ENCODE results near the gene SKIC3.
A peak's percentile ranks its signal among the peaks of the same experiment; 100 is the strongest.

Gene SKIC3

GRCh38 chr5:95554647-95555548 lies at the start of gene SKIC3, which contains the start of gene ARSK:
SKIC3 (minus strand) TSS chr5:95554977; CDS start chr5:95547150, 7,827 bp downstream.
ARSK (plus strand) TSS chr5:95555101; CDS start chr5:95555279, 178 bp downstream.
- Histone ChIP-seq H3K36me3 (peaks cover 13% of the 10 kb centered on the region), H3K4me3 (ENCODE audit: low read depth, low read length) (peak within 1 kb of the TSS; percentile 82), H3K9me3 (ENCODE audit: severe bottlenecking) (no peaks in the 10 kb centered on the region), H3K27me3 (ENCODE audit: insufficient read depth, low read depth, severe bottlenecking) (no peaks in the 10 kb centered on the region), H3K27ac (peak within 1 kb of the TSS; percentile 82)
- peak; percentile 95 for DNase-seq
- TF ChIP-seq CTCF (IDR thresholded peaks at IDR 0.05; ENCODE audit: low read depth, low read length): peak; percentile 41

GRCh38 chr5:95600557-95600956 lies 45.8 kb upstream of the SKIC3 start:
- no peak for TF ChIP-seq CTCF (IDR thresholded peaks at IDR 0.05; ENCODE audit: low read depth, low read length)
- no peaks in the 10 kb centered on the region for H3K9me3 ChIP-seq (ENCODE audit: severe bottlenecking)
- no peaks in the 10 kb centered on the region for H3K27me3 ChIP-seq (ENCODE audit: insufficient read depth, low read depth, severe bottlenecking)
- H3K4me3 ChIP-seq (ENCODE audit: low read depth, low read length): no peak overlapping the region
- DNase-seq: no peak
- H3K36me3 ChIP-seq: peaks cover 7% of the 10 kb centered on the region; the same call in 1 of the 2 replicates
- no peak overlapping the region for H3K27ac ChIP-seq

GRCh38 chr5:95599252-95599651 lies 44.5 kb upstream of the SKIC3 start:
- H3K9me3 ChIP-seq (ENCODE audit: severe bottlenecking): no peaks in the 10 kb centered on the region
- no peaks in the 10 kb centered on the region for H3K27me3 ChIP-seq (ENCODE audit: insufficient read depth, low read depth, severe bottlenecking)
- DNase-seq: no peak
- H3K36me3 ChIP-seq: peaks cover 7% of the 10 kb centered on the region
- no peak overlapping the region for H3K4me3 ChIP-seq (ENCODE audit: low read depth, low read length)
- TF ChIP-seq CTCF (IDR thresholded peaks at IDR 0.05; ENCODE audit: low read depth, low read length): no peak
- no peak overlapping the region for H3K27ac ChIP-seq

- H3K4me3 ChIP-seq (ENCODE audit: low read depth, low read length): no peak overlapping the region
- no peak overlapping the region for H3K27ac ChIP-seq
- H3K36me3 ChIP-seq: no peaks in the 10 kb centered on the region; the same call in 1 of the 2 replicates
- no peak for DNase-seq
- no peaks in the 10 kb centered on the region for H3K27me3 ChIP-seq (ENCODE audit: insufficient read depth, low read depth, severe bottlenecking)
- H3K9me3 ChIP-seq (ENCODE audit: severe bottlenecking): no peaks in the 10 kb centered on the region
- TF ChIP-seq CTCF (IDR thresholded peaks at IDR 0.05; ENCODE audit: low read depth, low read length): no peak
Observed at GRCh38 chr5:95595289-95595931, 40.6 kb upstream of the SKIC3 start.

- Histone ChIP-seq H3K9me3 (ENCODE audit: severe bottlenecking) (no peaks in the 10 kb centered on the region), H3K27ac (no peak overlapping the region), H3K36me3 (no peaks in the 10 kb centered on the region; the same call in 1 of the 2 replicates), H3K27me3 (ENCODE audit: insufficient read depth, low read depth, severe bottlenecking) (no peaks in the 10 kb centered on the region), H3K4me3 (ENCODE audit: low read depth, low read length) (no peak overlapping the region)
- TF ChIP-seq CTCF (IDR thresholded peaks at IDR 0.05; ENCODE audit: low read depth, low read length): no peak
- no peak for DNase-seq
Observed at GRCh38 chr5:95591490-95591901, 36.7 kb upstream of the SKIC3 start.

Data from WERI-Rb-1 (cell line).